GM12891 (cell line): ENCODE data around the gene ARHGEF17.

Source experiments
- POLR2A ChIP-seq: IDR thresholded peaks from 2 replicates; pipeline ENCODE4 v1.6.1; 2011; ENCODE audit warnings: low read depth, low read length, control low read depth
- POLR2AphosphoS5 ChIP-seq: IDR thresholded peaks from 2 replicates; pipeline ENCODE4 v1.6.1; 2011; ENCODE audit warnings: low read depth, low read length, control low read depth
- POU2F2 ChIP-seq: IDR thresholded peaks from 2 replicates; pipeline ENCODE4 v1.6.1; 2011; ENCODE audit warnings: low read depth, mild to moderate bottlenecking, control low read depth, low read length, moderate library complexity
- SPI1 ChIP-seq: IDR thresholded peaks from 2 replicates; pipeline ENCODE4 v1.6.1; 2011; ENCODE audit warnings: low read depth, low read length, control low read depth
- TAF1 ChIP-seq: IDR thresholded peaks from 2 replicates; pipeline ENCODE4 v1.6.1; 2011; ENCODE audit warnings: low read depth, low read length, control low read depth

DNA sequence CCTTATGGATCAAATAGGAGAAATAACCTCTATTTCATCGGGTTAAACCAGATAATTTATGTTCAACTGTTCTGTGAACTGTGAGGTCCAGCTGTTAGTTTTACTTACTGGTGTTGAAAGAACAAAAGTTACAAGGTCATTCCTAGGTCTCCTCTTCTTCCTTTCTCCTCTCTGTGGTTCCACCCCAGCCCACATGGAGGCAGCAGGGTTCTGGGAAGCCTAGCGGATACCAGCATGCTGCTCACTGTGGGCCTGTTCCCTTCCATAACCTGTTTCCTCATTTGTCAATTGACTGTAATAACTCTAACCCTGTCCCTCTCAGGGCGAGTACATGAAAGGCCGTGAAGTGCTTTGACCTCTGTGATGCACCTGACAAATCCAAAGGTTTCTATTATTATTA lies 96.0 kb downstream of the ARHGEF17 start:
- TF ChIP-seq POLR2A (no peak), POLR2AphosphoS5 (no peak), SPI1 (no peak), TAF1 (no peak), POU2F2 (no peak)
